IMR-90 (cell line): ENCODE measurements around the gene HERPUD1. TPM values are rescaled to one million over a fixed set of nuclear protein-coding genes. Genes with fewer than 3 reads are reported as not detected.

Source experiments
- ATAC-seq: fragments of 200-7000 bp; cut with Tn5 transposase; 2 replicates; pipeline ENCODE4 v1.9.1; 2020; ENCODE audit warnings: low read depth, mild to moderate bottlenecking, moderate library complexity
- BruUV-seq: library from RNA; stranded (reverse); fragments of 400-500 nt; replicated peaks from 2 replicates; lab custom pipeline; 2021; lab: Mats Ljungman, UMichigan
- CTCF ChIA-PET: fragments of 300-600 bp; formaldehyde crosslinking; extraction: SDS; loops from one replicate; lab custom pipeline; 2021; ENCODE audit warnings: antibody characterized with exemption; lab: Yijun Ruan, JAX
- POLR2A ChIA-PET: fragments of 300-600 bp; sonication (Branson Sonifier 250); formaldehyde crosslinking; loops from one replicate; lab custom pipeline; 2022; ENCODE audit warnings: antibody characterized with exemption; ENCODE audit not compliant: unreplicated experiment; lab: Charles Lee
- DNase-seq: peaks from one replicate; pipeline ENCODE4 v3.0.0; 2013
- H2AFZ ChIP-seq: replicated peaks from 2 replicates; pipeline ENCODE3; 2013; ENCODE audit warnings: low read length, mild to moderate bottlenecking; ENCODE audit not compliant: poor library complexity
- H2AK5ac ChIP-seq: 2 replicates; pipeline ENCODE4 v1.6.1; 2013; ENCODE audit warnings: low read depth, low read length, inconsistent platforms
- H2AK9ac ChIP-seq: replicated peaks from 2 replicates; pipeline ENCODE3; 2013; ENCODE audit warnings: mild to moderate bottlenecking, low read depth, low read length, moderate library complexity; ENCODE audit not compliant: poor library complexity
- H2BK120ac ChIP-seq: 2 replicates; pipeline ENCODE4 v1.6.1; 2013; ENCODE audit warnings: low read depth, low read length, inconsistent platforms
- H2BK15ac ChIP-seq: 3 replicates; pipeline ENCODE4 v1.6.1; 2013; ENCODE audit warnings: low read depth, low read length, inconsistent platforms
- H2BK20ac ChIP-seq: 2 replicates; pipeline ENCODE4 v1.6.1; 2013; ENCODE audit warnings: low read depth, mild to moderate bottlenecking, inconsistent platforms, low read length, moderate library complexity
- H2BK5ac ChIP-seq: 2 replicates; pipeline ENCODE4 v1.6.1; 2013; ENCODE audit warnings: mild to moderate bottlenecking, low read depth, low read length, inconsistent platforms; ENCODE audit not compliant: poor library complexity, severe bottlenecking
- H3K14ac ChIP-seq: replicated peaks from 2 replicates; pipeline ENCODE4 v1.6.1; 2013; ENCODE audit warnings: low read depth, low read length, inconsistent platforms
- H3K18ac ChIP-seq: 2 replicates; pipeline ENCODE4 v1.6.1; 2013; ENCODE audit warnings: low read depth, low read length, control low read depth
- H3K23ac ChIP-seq: 2 replicates; pipeline ENCODE4 v1.6.1; 2013; ENCODE audit warnings: low read depth, low read length, inconsistent platforms
- H3K27ac ChIP-seq: 2 replicates; pipeline ENCODE4 v1.5.1; 2013; ENCODE audit warnings: mild to moderate bottlenecking, control low read depth, low read length; ENCODE audit not compliant: insufficient read depth
- H3K27me3 ChIP-seq: 2 replicates; pipeline ENCODE4 v1.6.1; 2013; ENCODE audit warnings: low read length; ENCODE audit not compliant: control insufficient read depth, insufficient read depth
- H3K36me3 ChIP-seq: 2 replicates; pipeline ENCODE4 v1.6.1; 2013; ENCODE audit warnings: low read length, mixed read lengths; ENCODE audit not compliant: control insufficient read depth, insufficient read depth
- H3K4ac ChIP-seq: 2 replicates; pipeline ENCODE4 v1.6.1; 2013; ENCODE audit warnings: low read depth, low read length, inconsistent platforms
- H3K4me1 ChIP-seq: 2 replicates; pipeline ENCODE4 v1.6.1; 2013; ENCODE audit warnings: low read length, mixed read lengths; ENCODE audit not compliant: control insufficient read depth, insufficient read depth
- H3K4me2 ChIP-seq: 2 replicates; pipeline ENCODE4 v1.6.1; 2013; ENCODE audit warnings: low read depth, mild to moderate bottlenecking, control low read depth, low read length, moderate library complexity
- H3K4me3 ChIP-seq: 2 replicates; pipeline ENCODE4 v1.5.1; 2013; ENCODE audit warnings: low read depth, mild to moderate bottlenecking, control low read depth, low read length, moderate library complexity; ENCODE audit not compliant: insufficient read depth
- H3K56ac ChIP-seq: 2 replicates; pipeline ENCODE4 v1.6.1; 2013; ENCODE audit warnings: low read length, inconsistent platforms; ENCODE audit not compliant: insufficient read depth; ENCODE audit errors: extremely low read depth
- H3K79me1 ChIP-seq, 2 experiments: 2 replicates each; pipeline ENCODE4 v1.6.1; 2013; ENCODE audit warnings: low read length in 2 of 2, inconsistent platforms in 1 of 2, low read depth in 1 of 2
- H3K9ac ChIP-seq: 2 replicates; pipeline ENCODE4 v1.6.1; 2013; ENCODE audit warnings: low read depth, low read length, control low read depth
- H3K9me1 ChIP-seq: 2 replicates; pipeline ENCODE4 v1.6.1; 2013; ENCODE audit warnings: low read length, inconsistent platforms; ENCODE audit not compliant: insufficient read depth
- H3K9me3 ChIP-seq: 2 replicates; pipeline ENCODE4 v1.6.1; 2013; ENCODE audit warnings: low read length; ENCODE audit not compliant: control insufficient read depth, insufficient read depth
- H4K20me1 ChIP-seq: 2 replicates; pipeline ENCODE4 v1.6.1; 2013; ENCODE audit warnings: low read length, inconsistent platforms; ENCODE audit not compliant: insufficient read depth
- H4K5ac ChIP-seq: 2 replicates; pipeline ENCODE4 v1.6.1; 2013; ENCODE audit warnings: mild to moderate bottlenecking, low read depth, low read length, control low read depth
- H4K8ac ChIP-seq, 2 experiments: 2 replicates each; pipeline ENCODE4 v1.6.1; 2013; ENCODE audit warnings: low read depth in 2 of 2, low read length in 2 of 2, control low read depth in 1 of 2, inconsistent platforms in 1 of 2
- H4K91ac ChIP-seq: 2 replicates; pipeline ENCODE4 v1.6.1; 2013; ENCODE audit warnings: low read depth, low read length, inconsistent platforms; ENCODE audit not compliant: insufficient read depth
- BHLHE40 ChIP-seq: fragments of 150-350 bp; IDR thresholded peaks from 2 replicates; pipeline ENCODE4 v1.6.1; 2016; ENCODE audit warnings: mild to moderate bottlenecking, low read depth, low read length
- CEBPB ChIP-seq: IDR thresholded peaks from 2 replicates; pipeline ENCODE4 v1.6.1; 2012; ENCODE audit warnings: low read depth, low read length, improper control_type of control experiment
- CHD1 ChIP-seq: IDR thresholded peaks from 2 replicates; pipeline ENCODE4 v1.6.1; 2012; ENCODE audit warnings: low read depth, low read length, improper control_type of control experiment
- FOS ChIP-seq: fragments of 150-350 bp; IDR thresholded peaks from 2 replicates; pipeline ENCODE4 v1.6.1; 2016; ENCODE audit warnings: low read depth, low read length
- MAZ ChIP-seq: IDR thresholded peaks from 2 replicates; pipeline ENCODE4 v1.6.1; 2012; ENCODE audit warnings: low read depth, mild to moderate bottlenecking, low read length, improper control_type of control experiment, moderate library complexity, borderline replicate concordance
- MXI1 ChIP-seq: IDR thresholded peaks from 2 replicates; pipeline ENCODE4 v1.6.1; 2012; ENCODE audit warnings: low read depth, mild to moderate bottlenecking, low read length, moderate library complexity, borderline replicate concordance
- RAD21 ChIP-seq: IDR thresholded peaks from 2 replicates; pipeline ENCODE4 v1.6.1; 2012; ENCODE audit warnings: low read length, improper control_type of control experiment
- RCOR1 ChIP-seq: IDR thresholded peaks from 2 replicates; pipeline ENCODE4 v1.6.1; 2012; ENCODE audit warnings: mild to moderate bottlenecking, low read length, improper control_type of control experiment; ENCODE audit not compliant: insufficient replicate concordance
- WGBS, 2 experiments: methylation state at CpG; one replicate each; pipeline versions ENCODE4 v1.1.5 to v1.1.7; 2013; ENCODE audit warnings: missing lambda C conversion rate in 2 of 2; ENCODE audit not compliant: insufficient read length in 1 of 2; ENCODE audit errors: extremely low coverage in 2 of 2; 5-methylcytosine and 5-hydroxymethylcytosine counted together
- dilution Hi-C: fragments of 300-500 bp; cut with HindIII; formaldehyde crosslinking; loops from one replicate; pipeline ENCODE4 v1.14.3; 2018; ENCODE audit warnings: low sequenced_read_pairs; ENCODE audit not compliant: unreplicated experiment
- in situ Hi-C: fragments of 300-500 bp; cut with MboI; formaldehyde crosslinking; loops from 3 replicates; pipeline ENCODE4 v1.14.3; 2019; ENCODE audit warnings: low sequenced_read_pairs, inconsistent platforms, mixed read lengths
- intact Hi-C: fragments of 100-400 bp; cut with micrococcal nuclease; formaldehyde crosslinking; loops from 2 replicates; pipeline ENCODE4 v1.10.0; 2022
- polyA plus RNA-seq, 3 experiments: library from polyadenylated mRNA; depleted of rRNA; stranded (reverse); fragments of >200 nt; gene quantifications; 2 replicates each; pipeline ENCODE4 v1.2.3, GENCODE V29; 2012; ENCODE audit warnings: low replicate concordance in 1 of 3
- total RNA-seq: library from RNA; depleted of rRNA; stranded (reverse); fragments of >200 nt; gene quantifications from 2 replicates; pipeline ENCODE4 v1.2.3, GENCODE V29; 2012

Gene HERPUD1
- total and polyA plus RNA-seq, 2 of the 4 experiments (the other 2 are of a cell fraction): 130 to 148 TPM

GRCh38 chr16:56967733-56968132 lies 35.8 kb downstream of the HERPUD1 start:
- Histone ChIP-seq H3K27me3 (peaks cover 3% of the 10 kb centered on the region; the same call in 1 of the 2 replicates), H3K4me2 (no peak overlapping the region), H4K91ac (no peak overlapping the region), H2BK5ac (no peak overlapping the region), H2BK20ac (no peak overlapping the region), H4K5ac (no peak overlapping the region), H3K4ac (no peak overlapping the region), H3K9ac (no peak overlapping the region), H2BK120ac (no peak overlapping the region), H4K20me1 (no peaks in the 10 kb centered on the region), H3K36me3 (no peaks in the 10 kb centered on the region), H3K18ac (no peak overlapping the region), H3K56ac (no peak overlapping the region), H3K14ac (no peak overlapping the region), H3K23ac (no peak overlapping the region), H3K4me3 (no peak overlapping the region), H3K9me1 (peaks cover 10% of the 10 kb centered on the region), H3K9me3 (peaks cover 2% of the 10 kb centered on the region; the same call in 1 of the 2 replicates), H2AK9ac (no peak overlapping the region), H3K4me1 (peaks cover 18% of the 10 kb centered on the region), H2AFZ (no peak overlapping the region), H3K27ac (no peak overlapping the region), H2AK5ac (no peak overlapping the region), H3K79me1 (no peaks in the 10 kb centered on the region), H2BK15ac (no peak overlapping the region), H4K8ac (no peak overlapping the region)
- in situ Hi-C loops (no loop called here), dilution Hi-C loops (no loop called here), intact Hi-C loops (loop anchor here (10.0 kb wide), 1 partner anchor 77 kb away; no protein-coding TSS in a partner anchor)
- ChIA-PET POLR2A (no interaction called here), CTCF (interaction anchor here (0.6 kb wide), 1 partner anchor 66 kb away, joined by 4 read pairs; no protein-coding TSS in a partner anchor)
- ATAC-seq (no peak; the same call in 1 of the 2 replicates), DNase-seq (no peak)
- no TSS peak for BruUV-seq
- no peak for TF ChIP-seq MXI1
- TF ChIP-seq BHLHE40: no peak
- TF ChIP-seq MAZ: no peak
- peak; percentile 42; the same call in 1 of the 2 replicates for TF ChIP-seq CEBPB
- TF ChIP-seq RAD21: no peak
- TF ChIP-seq FOS: no peak
- no peak for TF ChIP-seq RCOR1
- TF ChIP-seq CHD1: no peak
- WGBS, 2 experiments: no CpG with 5 or more reads among the region's 2 CpGs
